Measurements from ENCODE around the gene SYP. TPM values are rescaled to one million over a fixed set of nuclear protein-coding genes. Genes with fewer than 3 reads are reported as not detected.

SYP gene
- total and polyA plus RNA-seq, 9 of the 15 experiments (the other 6 are each of a cell fraction or from before 2014, with no cell fraction given): 0.48 to 5.1 (median 2.6) TPM

- Histone ChIP-seq H3K27me3 (ENCODE audit: control insufficient read depth in 2 of 2, insufficient read depth in 2 of 2, low read length in 2 of 2) (peaks cover 3 to 26% of the 10 kb centered on the region in 2 experiments; a peak in 3 of 5 replicates), H2AFZ (ENCODE audit: low read depth, low read length) (no peak overlapping the region), H3K36me3 (ENCODE audit: control insufficient read depth, insufficient read depth, low read length) (no peaks in the 10 kb centered on the region), H3K9ac (ENCODE audit: insufficient read depth in 1 of 2, low read depth in 2 of 2, low read length in 2 of 2) (no peak overlapping the region), H3K9me1 (ENCODE audit: control insufficient read depth, insufficient read depth, low read length) (no peaks in the 10 kb centered on the region), H4K20me1 (replicated peaks; ENCODE audit: control insufficient read depth, insufficient read depth, low read length) (no peaks in the 10 kb centered on the region), H3K4me3 (no peak overlapping the region), H3K9me3 (replicated peaks; ENCODE audit: control insufficient read depth, insufficient read depth, low read depth, low read length) (no peaks in the 10 kb centered on the region), H3K4me1 (replicated peaks in 1 of 2; ENCODE audit: control insufficient read depth in 2 of 2, insufficient read depth in 2 of 2, low read length in 2 of 2) (peaks cover 0 to 12% of the 10 kb centered on the region in 2 experiments; a peak in 2 of 5 replicates), H3K79me2 (ENCODE audit: control insufficient read depth, insufficient read depth, low read length) (no peaks in the 10 kb centered on the region), H3K27ac (ENCODE audit: extremely low read depth, low read depth, low read length) (no peak overlapping the region), H3K4me2 (ENCODE audit: insufficient read depth, low read length) (no peak overlapping the region)
- in situ Hi-C loops (cut with MboI): no loop called here
- ATAC-seq: no peak
- TF ChIP-seq IRF1 (CRISPR knock-in tag; IDR thresholded peaks at IDR 0.05; ENCODE audit: borderline replicate concordance): no peak
- no peak for TF ChIP-seq CBX3 (IDR thresholded peaks at IDR 0.05; ENCODE audit: borderline replicate concordance in 1 of 2, low read length in 2 of 2)
- no peak for TF ChIP-seq PRMT5 (CRISPR knock-in tag; IDR thresholded peaks at IDR 0.05)
- TF ChIP-seq CEBPG (CRISPR knock-in tag; IDR thresholded peaks at IDR 0.05): no peak
- TF ChIP-seq CEBPG (tag; conservative IDR thresholded peaks at IDR 0.05 in 1 of 2, IDR thresholded peaks at IDR 0.05 in 1 of 2): no peak
- no peak for TF ChIP-seq YY1 (IDR thresholded peaks at IDR 0.05; ENCODE audit: borderline replicate concordance in 1 of 3, control insufficient read depth in 1 of 3, extremely low read depth in 1 of 3, insufficient read depth in 3 of 3, insufficient read length in 1 of 3, insufficient replicate concordance in 2 of 3, low read depth in 1 of 3, low read length in 2 of 3)
- TF ChIP-seq JUN (IDR thresholded peaks at IDR 0.05; ENCODE audit: borderline replicate concordance, low read depth, low read length): no peak
- TF ChIP-seq JUN (CRISPR knock-in tag; IDR thresholded peaks at IDR 0.05; ENCODE audit: borderline replicate concordance): no peak
- TF ChIP-seq TOE1 (IDR thresholded peaks at IDR 0.05; ENCODE audit: borderline replicate concordance): no peak
- no peak for TF ChIP-seq TOE1 (CRISPR knock-in tag; IDR thresholded peaks at IDR 0.05; ENCODE audit: borderline replicate concordance, low read depth)
- TF ChIP-seq SRSF1 (IDR thresholded peaks at IDR 0.05; ENCODE audit: low read depth, low read length): no peak
- FAIRE-seq: no peak
- ChIA-PET CTCF (ENCODE audit: low intra/inter-chr PET ratio) (no interaction called here), POLR2A (interaction anchor here (0.9 kb wide), 1 partner anchor 13 kb away, joined by 3 read pairs; no protein-coding TSS in a partner anchor)
- BruUV-seq (replicated peaks): no TSS peak
- no peak for DNase-seq (ENCODE audit: extremely low read depth in 1 of 4, low spot score in 3 of 4)
- intact Hi-C loops (cut with micrococcal nuclease): no loop called here
- WGBS (ENCODE audit: insufficient coverage, low coverage, missing lambda C conversion rate): 0% methylated on average over 1 of the region's 2 CpGs
These were observed 21.9 kb upstream of the SYP start for GRCh38 chrX:49221868-49222267.
